Limb (tissue), 2 donors: ENCODE results near the gene P3H2.
"Not testable (repeated sequence)": the region's sequence is repeated elsewhere in the genome, so short reads cannot be mapped to it uniquely, and the experiment has no call there.

Experiments
- DNase-seq, 2 donors: peaks; one replicate each; pipeline ENCODE4 v3.0.0-alpha.2; 2016; ENCODE audit errors: extremely low spot score in 2 of 2

The P3H2 gene

DNA sequence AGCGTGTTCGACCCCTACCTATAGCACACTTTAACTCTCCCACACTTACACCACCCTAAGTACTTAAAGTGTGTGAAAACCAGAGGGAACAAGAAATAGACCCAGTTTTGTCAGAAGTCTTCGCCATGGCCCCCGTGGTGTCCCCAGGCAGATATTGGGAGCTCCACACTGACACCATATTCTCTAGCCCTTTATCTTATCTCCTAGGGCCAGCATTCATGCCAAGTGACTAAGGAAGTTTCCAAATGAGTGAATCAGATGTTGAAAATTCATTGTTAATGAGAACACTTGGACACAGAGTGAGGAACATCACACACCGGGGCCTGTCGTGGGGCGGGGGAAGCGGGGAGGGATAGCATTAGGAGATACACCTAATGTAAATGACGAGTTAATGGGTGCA is 31.8 kb downstream of the P3H2 start:
- no peak for DNase-seq

DNA sequence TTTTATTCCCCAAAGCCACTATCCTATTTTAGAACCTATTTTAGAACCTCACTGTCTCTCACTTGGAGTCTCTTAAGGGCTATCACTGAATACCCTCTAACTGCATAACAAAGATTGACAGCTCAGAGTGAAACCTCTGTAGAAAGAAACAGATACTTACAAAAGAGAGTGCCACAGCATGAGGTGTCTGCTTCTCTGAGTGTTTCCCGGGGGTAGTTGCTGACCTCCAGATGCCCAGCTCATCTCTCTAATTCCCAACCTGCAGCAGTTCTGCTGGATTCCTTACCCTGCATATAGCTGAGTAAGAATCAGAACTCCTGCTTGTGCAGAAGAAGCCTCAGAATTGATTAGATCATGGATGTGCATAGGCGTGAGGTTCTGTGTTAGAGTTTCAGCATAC is 34.5 kb downstream of the P3H2 start:
- no peak for DNase-seq

DNA sequence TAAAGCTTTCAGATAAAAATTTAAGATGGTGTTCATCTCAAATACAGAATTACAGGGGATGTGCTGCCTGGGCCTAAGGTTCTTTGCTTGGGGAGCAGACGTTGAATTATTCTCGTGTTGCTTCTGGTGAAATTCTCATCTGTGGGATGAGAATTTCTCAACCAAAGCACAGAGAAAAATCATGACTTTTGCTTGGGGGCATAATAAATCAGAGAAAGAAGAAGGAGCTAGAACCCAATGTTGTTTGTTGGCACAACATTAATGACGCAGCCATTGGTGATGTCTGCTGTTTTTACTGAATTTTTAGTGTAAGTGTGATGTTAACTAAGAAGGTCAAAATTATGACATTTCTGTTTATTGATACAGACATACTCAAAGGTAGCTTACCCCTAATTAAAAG is 35.7 kb downstream of the P3H2 start:
- no peak for DNase-seq

DNA sequence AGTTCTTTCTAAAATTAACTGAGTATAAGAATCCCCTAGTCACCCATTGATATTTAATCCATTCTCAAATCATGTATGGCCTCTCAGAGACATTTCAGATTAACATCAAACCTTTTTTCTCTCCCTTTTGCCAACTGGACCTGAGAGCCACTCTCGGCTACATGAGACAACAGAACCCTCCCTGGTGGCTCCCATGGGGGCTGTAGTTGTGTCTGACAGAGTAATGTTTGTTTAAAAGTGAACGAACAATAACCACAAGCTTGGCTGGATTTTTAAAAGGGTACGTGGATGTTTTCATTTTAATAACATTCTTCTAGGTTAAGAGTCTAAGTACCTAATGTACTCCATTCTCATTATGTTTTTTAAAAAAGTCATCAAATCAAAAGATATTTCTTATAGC is 37.1 kb downstream of the P3H2 start:
- DNase-seq, result no peak

DNA sequence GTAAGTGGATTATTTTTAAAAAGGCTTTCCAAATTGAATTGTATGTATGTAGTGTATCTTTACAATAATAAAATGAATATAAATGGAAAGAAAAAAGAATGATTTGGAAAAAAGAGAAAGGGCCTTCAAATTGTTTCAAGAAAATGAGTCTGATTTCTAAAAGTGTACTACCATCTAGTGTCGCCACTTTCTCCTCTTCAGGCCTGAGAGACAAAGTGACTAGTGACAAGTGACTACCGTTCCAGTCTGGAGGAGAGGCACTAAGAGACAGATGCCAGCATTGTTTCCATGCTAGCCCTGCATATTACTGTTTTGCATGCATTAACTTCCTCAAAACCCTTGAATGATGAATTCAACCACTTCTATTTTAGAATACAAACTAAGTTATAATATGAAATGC is 39.3 kb downstream of the P3H2 start:
- no peak for DNase-seq

DNA sequence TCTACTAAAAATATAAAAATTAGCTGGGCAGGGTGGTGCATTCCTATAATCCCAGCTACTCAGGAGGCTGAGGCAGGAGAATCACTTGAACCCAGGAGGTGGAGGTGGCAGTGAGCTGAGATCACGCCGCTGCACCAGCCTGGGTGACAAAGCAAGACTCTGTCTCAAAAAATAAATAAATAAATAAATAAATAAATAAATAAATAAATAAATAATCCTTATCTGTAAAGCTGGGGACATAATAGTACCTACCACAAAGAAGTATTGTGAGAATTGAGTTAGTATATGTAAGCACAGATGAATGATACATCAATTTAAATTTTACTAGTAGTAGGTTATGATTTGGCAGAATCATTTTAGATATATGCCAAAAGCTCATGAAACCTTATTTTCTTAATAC is 41.5 kb downstream of the P3H2 start:
- not testable (repeated sequence) for DNase-seq

DNA sequence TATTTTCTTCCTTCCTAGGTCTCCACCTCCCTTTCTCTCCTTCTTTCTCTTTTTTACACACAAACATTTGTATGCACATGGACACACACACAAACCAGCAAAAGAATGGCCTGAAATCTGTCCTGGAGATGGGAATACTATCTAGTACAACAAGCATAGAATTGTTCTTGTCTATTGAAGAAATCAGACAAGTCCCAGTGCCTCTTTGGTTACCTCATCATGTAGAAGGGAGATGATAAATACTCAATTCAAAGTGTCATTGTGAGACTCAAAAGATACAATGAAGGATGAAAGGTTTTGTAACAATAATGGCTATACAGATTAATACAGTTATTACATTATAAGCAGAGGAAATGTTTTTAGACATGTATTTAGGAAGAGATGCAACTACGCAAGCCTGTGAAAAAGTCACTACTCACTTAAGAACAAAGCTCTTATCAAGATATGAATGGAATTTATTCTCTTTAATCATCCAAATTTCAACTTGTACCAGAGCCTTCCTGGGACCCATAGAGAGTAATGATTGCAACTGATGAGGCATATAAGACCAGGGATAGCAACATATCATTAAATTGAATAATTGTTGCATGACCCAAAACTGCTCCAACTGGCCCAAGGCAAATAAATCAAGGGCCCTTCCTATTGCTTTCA is 43.2 kb downstream of the P3H2 start:
- no peak for DNase-seq

DNA sequence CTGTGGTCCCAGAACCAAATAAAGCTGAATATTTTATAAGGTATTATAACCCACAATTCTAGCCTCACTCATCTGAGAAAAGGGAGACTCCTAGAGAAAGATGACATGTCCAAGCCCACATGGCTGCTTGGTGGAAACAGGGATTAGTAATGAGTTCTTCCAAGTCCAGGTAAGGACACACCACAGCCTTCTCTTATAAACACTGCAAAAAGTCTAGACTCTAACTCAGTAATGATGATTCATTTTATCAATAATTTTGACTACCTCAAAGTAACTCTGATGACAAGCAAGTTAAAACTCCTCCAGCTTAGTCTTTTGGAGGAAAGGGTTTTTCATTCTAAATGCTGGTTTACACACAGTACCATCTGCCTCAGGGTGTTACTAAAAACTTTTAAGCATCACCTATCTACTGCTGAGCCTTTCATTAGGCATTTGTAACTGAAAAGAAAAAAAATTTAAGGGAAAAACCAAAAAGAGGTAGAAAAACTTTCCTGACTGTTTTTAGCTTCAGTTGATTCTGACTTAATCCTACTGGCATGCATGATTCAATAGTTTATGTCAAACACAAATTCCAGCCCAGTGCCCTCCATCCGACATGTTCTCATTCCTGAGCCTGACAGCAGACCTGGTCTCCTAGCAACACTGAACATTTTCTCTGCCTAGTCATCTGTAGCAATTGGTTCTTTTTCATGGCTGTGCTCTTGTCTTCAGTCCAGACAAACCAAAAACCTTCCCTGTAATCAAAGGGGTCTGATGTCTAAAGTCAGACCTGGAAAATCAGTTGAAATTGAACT is 43.9 kb downstream of the P3H2 start:
- peak; percentile 43 to 77 for DNase-seq

DNA sequence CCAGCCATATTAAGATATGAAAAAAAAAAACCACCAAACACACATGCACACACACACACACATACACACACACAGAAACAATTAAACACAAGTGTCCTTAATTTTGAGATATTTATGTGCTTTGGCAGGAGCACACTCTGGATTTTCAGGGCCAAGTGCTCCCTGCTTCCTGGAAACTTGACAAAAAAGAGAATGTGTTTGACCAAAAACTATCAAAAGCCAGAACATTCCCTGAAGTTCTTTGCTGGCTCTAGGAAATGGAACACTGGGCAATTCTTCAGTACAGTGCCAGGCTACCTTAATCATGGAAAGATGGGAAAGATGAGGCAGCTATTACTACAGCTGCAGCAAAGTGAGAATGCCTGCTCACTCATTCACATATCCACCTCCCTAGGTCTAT is 44.6 kb downstream of the P3H2 start:
- no peak for DNase-seq

DNA sequence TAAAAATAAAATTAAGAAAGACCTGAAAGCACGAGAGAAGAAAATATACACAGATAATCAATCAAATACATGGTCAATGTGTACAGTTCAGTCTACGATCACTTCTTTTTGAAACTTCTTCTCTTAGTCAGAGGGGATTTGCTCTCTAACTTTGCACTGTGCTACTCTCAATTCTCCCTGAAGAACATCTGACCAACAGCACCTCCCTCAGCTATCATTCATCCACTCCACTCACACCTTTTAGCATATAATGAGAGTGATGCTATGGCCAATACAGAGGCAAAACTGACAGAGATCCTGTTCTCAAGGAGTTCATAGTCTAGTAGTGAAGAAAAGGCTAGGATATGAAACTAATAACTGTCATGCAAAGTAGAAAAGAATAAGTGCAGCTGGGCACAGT is 45.9 kb downstream of the P3H2 start:
- DNase-seq, result no peak

DNA sequence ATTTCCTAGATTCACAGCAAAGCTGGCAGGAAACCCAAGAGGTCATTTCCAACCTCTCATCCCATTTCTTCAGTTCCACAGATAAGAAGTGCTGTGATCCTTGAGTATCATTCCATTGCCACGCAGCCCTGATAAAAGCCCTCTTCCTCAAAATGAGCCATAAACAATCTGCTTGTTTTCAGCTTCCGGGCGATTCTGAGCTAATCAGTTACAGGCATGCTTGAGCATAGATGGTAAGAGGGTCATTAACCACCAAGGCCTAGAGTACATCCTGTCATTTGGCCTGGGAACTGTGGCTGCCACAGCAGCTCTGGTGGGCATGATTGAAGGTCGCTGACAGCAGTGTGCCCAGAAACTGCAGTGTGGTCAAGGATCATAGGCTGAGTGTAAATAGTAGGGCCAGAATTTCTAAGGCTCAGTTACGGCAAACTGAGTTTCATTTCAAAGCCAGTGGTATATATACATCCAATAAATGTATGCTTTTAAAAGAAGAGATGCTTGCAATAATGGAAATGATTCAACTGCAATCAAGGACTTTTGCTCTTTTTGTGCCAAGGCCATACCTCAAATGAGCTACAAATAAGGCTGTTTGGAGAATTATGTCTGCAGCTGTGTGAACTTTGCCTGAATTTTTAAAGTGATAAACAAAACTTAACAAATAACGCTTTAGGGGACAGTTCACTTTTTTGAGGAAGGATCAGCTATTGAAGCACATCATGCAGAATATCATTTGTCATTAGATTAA is 47.3 kb downstream of the P3H2 start:
- no peak for DNase-seq

DNA sequence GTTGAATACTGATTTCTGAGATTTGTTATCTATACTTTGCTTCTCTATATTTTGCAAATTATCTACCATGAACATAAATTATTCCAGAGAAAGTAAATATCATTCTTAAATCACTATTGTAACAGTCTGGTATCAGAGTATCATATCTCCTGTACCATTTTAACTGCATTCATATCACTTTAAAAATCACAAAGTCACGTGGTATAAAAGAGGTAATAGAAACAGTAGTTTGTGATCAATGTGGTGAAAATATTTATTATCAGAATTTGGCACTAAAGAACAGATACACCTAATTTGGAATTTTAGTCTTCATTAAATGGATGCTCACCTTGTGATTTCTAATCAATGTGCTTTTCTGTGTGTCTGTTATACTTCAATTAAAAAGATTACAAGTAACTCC is 47.8 kb downstream of the P3H2 start:
- no peak for DNase-seq

DNA sequence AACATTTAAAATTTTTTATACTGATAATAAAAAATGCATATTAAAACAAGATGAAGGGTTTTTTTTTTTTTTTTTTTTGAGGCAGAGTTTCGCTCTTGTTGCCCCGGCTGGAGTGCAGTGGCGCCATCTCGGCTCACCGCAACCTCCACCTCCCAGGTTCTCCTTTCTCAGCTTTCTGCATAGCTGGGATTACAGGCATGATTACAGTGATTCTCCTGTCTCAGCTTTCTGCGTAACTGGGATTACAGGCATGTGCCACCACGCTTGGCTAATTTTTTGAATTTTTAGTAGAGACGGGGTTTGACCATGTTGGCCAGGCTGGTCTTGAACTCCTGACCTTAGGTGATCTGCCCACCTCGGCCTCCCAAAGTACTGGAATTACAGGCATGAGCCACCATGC is 48.8 kb downstream of the P3H2 start:
- DNase-seq, result not testable (repeated sequence)

DNA sequence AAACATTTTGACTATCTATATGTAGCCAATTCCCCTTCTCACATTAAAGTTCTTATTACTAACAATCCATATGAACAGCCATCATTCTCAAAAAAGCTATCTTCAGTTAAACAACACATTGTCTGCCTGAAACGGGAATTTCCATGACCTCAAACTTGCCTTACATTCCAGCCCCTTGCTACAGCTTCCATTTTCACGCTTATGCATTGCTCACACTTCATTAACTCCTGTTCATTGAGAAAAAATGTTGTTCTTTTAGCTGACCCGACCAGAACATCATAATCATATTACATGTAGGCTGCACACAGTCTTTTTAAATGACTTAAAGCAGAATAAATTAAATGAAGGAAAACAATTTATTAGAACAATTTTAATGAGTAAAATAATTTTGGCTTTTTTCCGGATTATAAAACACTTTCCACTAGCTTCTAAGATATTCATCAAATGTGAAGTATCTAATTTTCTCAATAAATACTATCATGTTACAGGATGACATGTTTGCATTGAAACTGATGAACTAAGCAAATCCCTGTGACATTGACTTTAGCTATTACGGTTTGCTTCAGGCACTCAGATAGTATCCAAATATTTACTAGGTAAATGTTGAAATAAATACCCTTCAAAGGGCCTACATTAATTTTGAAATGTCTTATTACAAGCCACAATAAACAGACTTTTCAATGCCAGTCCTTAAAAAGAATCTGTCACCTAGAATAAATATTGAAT is 49.9 kb downstream of the P3H2 start:
- DNase-seq, result no peak

DNA sequence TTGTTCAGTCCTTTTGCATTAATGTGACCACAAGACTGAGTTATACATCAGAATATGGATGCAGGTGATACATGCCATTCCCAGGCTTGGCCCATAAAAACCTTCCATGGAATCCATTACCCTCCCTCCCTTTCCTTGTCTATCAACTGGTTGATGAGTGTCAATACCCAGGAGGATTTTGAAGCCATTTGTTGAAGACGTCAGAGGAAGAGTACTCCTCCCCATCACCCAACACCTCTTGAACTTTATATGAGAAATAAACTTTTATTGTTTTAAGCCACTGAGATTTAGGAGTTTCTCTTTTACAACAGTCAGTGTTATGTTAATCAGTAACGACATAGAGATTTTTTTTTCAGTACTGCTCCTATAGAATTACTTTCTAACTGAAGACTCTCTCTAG is 55.5 kb downstream of the P3H2 start:
- DNase-seq, result no peak

DNA sequence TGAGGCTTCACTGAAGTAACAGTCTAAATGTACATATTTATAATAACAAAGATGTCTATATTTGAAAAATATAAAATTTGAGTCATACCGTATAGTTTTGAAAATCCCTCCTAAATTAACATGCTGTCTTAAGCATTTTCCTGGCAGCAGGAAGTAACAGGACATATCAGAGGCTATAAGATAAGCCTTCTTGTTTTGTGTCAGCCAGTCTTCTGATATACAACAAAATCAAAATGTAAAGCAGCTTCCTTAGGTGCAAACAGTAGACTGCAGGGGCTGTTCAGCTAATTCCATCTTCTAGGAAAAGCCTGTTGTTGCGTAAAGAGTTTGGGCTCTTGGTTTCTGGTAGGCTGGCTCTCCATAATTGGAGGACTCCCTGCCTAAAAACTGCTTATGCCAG is 56.0 kb downstream of the P3H2 start:
- no peak for DNase-seq

DNA sequence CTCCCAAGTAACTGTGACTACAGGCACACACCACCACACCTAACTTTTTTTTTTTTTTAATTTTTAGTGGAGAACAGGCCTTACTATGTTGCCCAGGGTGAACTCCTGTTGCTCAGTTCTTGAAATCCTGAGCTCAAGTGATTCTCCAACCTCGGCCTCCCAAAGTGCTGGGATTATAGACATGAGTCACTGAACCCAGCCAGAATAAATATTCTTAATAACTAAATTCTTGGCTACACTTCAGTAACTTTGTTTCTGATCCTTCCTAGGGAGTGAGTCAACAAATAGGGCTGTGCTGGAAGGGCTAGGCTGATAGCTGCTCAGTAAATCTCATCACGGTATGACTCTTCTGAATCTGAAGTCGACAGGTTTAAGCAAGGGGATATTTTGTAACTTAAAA is 56.6 kb downstream of the P3H2 start:
- DNase-seq, result no peak

DNA sequence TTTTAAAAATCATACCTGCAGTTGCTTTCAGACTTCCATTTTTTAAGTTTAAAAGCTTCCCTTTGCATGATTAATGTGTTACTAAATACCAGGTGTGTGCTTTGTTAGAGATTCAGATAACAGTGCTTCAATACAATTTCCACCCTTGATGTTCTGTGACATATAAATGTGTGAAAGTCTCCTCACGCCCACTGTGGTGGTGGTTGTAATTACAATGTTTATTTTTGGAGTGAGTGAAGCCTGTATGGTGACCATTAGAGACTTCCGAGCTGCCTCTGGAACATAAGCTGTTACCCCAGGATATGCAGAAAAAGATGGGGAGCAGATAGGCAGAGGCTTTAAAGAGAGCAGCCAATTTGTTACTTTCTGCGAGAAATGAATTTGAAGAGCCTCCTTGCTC is 57.2 kb downstream of the P3H2 start:
- no peak for DNase-seq

DNA sequence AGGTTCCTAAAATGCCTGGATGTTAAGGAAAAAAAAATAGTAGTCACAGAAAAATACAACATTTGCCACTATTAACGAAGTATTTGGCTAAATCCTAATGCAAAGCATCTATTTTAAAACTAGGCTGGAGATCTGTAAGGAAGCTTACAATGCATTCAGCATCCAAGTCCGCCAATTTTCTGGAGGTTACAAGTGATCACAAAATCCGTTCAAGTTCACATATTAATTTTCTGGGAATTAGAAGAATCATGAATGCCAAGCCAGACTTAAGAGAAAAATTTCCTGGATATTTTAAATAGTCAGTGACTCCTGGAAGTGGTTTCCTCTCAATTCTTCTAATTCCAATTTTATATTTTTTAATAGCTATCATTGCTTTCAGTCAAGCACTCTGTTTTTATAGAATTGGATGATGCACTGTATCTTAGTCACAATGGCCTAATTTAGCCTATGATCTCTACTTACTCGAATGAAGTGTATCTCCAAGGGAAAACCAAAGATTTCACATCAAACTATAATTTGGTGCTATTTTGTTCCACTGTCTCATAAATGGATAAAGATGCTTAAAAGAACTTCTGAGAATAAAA is 60.4 kb downstream of the P3H2 start:
- no peak for DNase-seq

DNA sequence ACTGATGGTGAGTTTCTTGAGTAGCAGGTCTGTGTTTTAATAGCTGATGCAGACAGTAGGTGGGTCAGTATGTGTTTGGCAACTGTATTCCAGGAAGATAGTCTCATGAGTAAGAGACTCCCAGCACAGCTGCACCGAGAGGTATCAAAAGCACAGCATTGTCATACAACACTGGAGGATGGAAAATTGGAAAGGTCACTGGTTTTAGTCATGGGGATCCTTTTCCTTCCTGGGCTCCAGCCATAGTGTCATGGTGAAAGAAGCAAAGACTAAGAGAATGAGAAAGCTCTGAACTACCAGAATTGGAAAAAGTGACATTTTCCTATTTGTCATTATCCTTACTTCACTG is 61.5 kb downstream of the P3H2 start:
- no peak for DNase-seq

DNA sequence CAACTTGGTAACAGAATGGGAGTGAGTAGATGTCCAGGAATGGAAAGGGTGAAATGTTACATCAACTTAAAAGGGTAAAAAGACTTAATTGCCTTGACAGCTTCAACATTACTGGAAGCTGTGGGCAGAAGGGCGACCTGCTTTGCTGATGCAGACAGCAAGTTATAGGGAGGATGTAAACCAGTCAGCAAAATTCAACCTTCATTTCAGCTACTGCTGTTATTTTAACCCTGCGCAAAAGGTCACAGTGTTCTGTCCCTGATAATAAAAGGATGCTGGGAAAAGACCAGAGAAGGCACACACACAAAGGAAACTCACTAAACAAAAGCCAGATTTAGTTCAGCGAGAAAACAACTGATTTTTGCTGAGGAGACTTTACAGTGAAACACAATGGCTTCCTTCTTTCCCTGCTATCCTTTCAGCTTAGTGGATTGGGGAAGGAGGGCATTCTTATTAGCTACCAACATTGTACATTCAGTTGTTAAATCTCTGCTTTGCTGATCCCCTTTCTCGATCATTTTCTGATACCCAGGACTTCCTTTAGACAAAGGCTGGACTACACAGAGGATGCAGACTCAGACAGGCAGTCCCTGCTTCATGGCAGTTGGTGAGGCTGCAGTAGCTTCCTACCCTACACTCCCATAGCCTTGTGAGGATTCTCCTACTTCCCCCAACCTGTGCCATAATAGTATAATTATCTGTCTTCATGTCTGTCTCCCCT is 62.0 kb downstream of the P3H2 start:
- no peak for DNase-seq
